Loucy (cell line): ENCODE measurements around the gene PREX1.

Experiments
- CTCF ChIP-seq: fragments of 200-600 bp; sonication (generic); conservative IDR thresholded peaks from 2 replicates; pipeline ENCODE4 v1.5.1; 2014; ENCODE audit warnings: mild to moderate bottlenecking, antibody characterized with exemption, low read length
- EZH2phosphoT487 ChIP-seq: fragments of 200-600 bp; IDR thresholded peaks from 2 replicates; pipeline ENCODE4 v1.6.1; 2018; ENCODE audit warnings: antibody characterized with exemption, mild to moderate bottlenecking, moderate library complexity, borderline replicate concordance

- TF ChIP-seq CTCF: no peak
- TF ChIP-seq EZH2phosphoT487: no peak
These were observed 126.1 kb downstream of the PREX1 start for GRCh38 chr20:48701702-48702101.
